ENCODE measurements around the gene RAVER2. TPM values are rescaled to one million over a fixed set of nuclear protein-coding genes. Genes with fewer than 3 reads are reported as not detected.

Gene RAVER2
- total and polyA plus RNA-seq, 2 of the 13 experiments (the other 11 are each of a cell fraction or from before 2014, with no cell fraction given): 11.4 to 15.4 TPM

DNA sequence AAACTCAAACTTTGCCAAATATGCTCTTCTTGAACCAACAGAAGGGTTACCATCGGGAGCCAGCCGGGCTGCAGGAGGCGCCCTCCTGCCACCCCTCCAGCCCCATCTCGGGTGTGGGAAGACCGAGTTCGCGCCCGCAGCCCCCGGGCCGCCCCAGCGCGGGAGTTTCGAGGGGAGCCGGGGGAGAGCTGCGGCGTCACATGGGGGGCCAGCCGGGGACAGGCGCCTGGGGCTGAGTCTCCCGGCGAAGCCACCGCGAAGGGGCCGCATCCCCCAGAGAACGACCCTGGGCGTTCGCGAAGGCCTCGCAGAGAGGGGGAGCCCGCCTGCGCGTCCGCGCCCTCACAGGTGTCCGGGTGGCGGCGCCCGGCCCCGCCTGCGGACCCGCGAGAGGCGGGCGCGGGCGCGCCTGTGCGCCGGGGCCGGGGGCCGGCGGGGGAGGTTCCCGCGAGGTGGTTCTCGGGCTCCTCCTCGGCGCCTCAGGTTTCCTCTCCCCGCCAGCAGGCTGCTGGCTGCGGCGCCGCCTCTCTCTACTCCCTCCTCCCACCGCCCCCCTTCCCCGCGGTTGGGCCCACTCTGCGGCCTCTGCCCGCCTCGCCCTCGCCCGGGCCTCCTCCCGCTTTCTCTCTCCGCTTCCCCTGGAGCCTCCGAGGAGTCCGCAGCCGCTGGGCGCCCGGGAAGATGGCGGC lies at the start of gene RAVER2 (continued):
- TF ChIP-seq ZXDC (CRISPR knock-in tag; IDR thresholded peaks at IDR 0.05): no peak
- TF ChIP-seq MAZ (IDR thresholded peaks at IDR 0.05; ENCODE audit: borderline replicate concordance, low read depth, low read length): no peak
- TF ChIP-seq MAZ (CRISPR knock-in tag; IDR thresholded peaks at IDR 0.05; ENCODE audit: low read depth): no peak; the same call in 1 of the 2 replicates
- peak; percentile 45; the same call in 1 of the 2 replicates for TF ChIP-seq HNF1B (CRISPR knock-in tag; IDR thresholded peaks at IDR 0.05)
- TF ChIP-seq ZBTB14 (CRISPR knock-in tag; IDR thresholded peaks at IDR 0.05): peak; percentile 73
- no peak for TF ChIP-seq CBFB (CRISPR knock-in tag; IDR thresholded peaks at IDR 0.05)
- TF ChIP-seq NR3C1 (CRISPR knock-in tag; IDR thresholded peaks at IDR 0.05): no peak
- TF ChIP-seq, protein P1, sequence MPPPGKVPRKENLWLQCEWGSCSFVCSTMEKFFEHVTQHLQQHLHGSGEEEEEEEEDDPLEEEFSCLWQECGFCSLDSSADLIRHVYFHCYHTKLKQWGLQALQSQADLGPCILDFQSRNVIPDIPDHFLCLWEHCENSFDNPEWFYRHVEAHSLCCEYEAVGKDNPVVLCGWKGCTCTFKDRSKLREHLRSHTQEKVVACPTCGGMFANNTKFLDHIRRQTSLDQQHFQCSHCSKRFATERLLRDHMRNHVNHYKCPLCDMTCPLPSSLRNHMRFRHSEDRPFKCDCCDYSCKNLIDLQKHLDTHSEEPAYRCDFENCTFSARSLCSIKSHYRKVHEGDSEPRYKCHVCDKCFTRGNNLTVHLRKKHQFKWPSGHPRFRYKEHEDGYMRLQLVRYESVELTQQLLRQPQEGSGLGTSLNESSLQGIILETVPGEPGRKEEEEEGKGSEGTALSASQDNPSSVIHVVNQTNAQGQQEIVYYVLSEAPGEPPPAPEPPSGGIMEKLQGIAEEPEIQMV (CRISPR knock-in tag; IDR thresholded peaks at IDR 0.05; ENCODE audit: low read depth): peak; percentile 78
- 0 out of 2 replicates have a peak, but pooled peaks have one; percentile 31 for TF ChIP-seq ARNTL (CRISPR knock-in tag; IDR thresholded peaks at IDR 0.05)
- no peak for TF ChIP-seq RFX5 (IDR thresholded peaks at IDR 0.05; ENCODE audit: low read depth, low read length)
- no peak for TF ChIP-seq TARDBP (CRISPR knock-in tag; IDR thresholded peaks at IDR 0.05)
- no peak for TF ChIP-seq NONO (IDR thresholded peaks at IDR 0.05)
- 0 out of 2 replicates have a peak, but pooled peaks have one; percentile 7 for TF ChIP-seq NONO (CRISPR knock-in tag; conservative IDR thresholded peaks at IDR 0.05)
- TF ChIP-seq NFYC (CRISPR knock-in tag; IDR thresholded peaks at IDR 0.05): no peak
- TF ChIP-seq, protein P2, sequence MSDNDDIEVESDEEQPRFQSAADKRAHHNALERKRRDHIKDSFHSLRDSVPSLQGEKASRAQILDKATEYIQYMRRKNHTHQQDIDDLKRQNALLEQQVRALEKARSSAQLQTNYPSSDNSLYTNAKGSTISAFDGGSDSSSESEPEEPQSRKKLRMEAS (IDR thresholded peaks at IDR 0.05): peak; percentile 76
- peak; percentile 39 for TF ChIP-seq ASH2L (IDR thresholded peaks at IDR 0.05; ENCODE audit: insufficient read length, low read depth, low read length)
- TF ChIP-seq ZNF547 (CRISPR knock-in tag; IDR thresholded peaks at IDR 0.05): no peak
- peak; percentile 43; the same call in 1 of the 2 replicates for TF ChIP-seq POLR2G (IDR thresholded peaks at IDR 0.05; ENCODE audit: low read depth, low read length)
- peak; percentile 49 for TF ChIP-seq STAG1 (CRISPR knock-in tag; IDR thresholded peaks at IDR 0.05)
- TF ChIP-seq PCBP1 (IDR thresholded peaks at IDR 0.05; ENCODE audit: borderline replicate concordance, low read depth, low read length): no peak
- no peak for TF ChIP-seq ZNF577 (CRISPR knock-in tag; IDR thresholded peaks at IDR 0.05; ENCODE audit: borderline replicate concordance, low read depth)
- TF ChIP-seq HMG20B (CRISPR knock-in tag; conservative IDR thresholded peaks at IDR 0.05): no peak
- peak; percentile 41; the same call in 1 of the 2 replicates for TF ChIP-seq POGZ (CRISPR knock-in tag; IDR thresholded peaks at IDR 0.05)
- TF ChIP-seq TAF1 (CRISPR knock-in tag; IDR thresholded peaks at IDR 0.05): peak; percentile 61; the same call in 1 of the 2 replicates
